Measurements from ENCODE around the gene TRAPPC6A. TPM values are rescaled to one million over a fixed set of nuclear protein-coding genes. Genes with fewer than 3 reads are reported as not detected.

The TRAPPC6A gene
- total and polyA plus RNA-seq, 2 of the 13 experiments (the other 11 are each of a cell fraction or from before 2014, with no cell fraction given): 6.5 to 21.0 TPM

DNA sequence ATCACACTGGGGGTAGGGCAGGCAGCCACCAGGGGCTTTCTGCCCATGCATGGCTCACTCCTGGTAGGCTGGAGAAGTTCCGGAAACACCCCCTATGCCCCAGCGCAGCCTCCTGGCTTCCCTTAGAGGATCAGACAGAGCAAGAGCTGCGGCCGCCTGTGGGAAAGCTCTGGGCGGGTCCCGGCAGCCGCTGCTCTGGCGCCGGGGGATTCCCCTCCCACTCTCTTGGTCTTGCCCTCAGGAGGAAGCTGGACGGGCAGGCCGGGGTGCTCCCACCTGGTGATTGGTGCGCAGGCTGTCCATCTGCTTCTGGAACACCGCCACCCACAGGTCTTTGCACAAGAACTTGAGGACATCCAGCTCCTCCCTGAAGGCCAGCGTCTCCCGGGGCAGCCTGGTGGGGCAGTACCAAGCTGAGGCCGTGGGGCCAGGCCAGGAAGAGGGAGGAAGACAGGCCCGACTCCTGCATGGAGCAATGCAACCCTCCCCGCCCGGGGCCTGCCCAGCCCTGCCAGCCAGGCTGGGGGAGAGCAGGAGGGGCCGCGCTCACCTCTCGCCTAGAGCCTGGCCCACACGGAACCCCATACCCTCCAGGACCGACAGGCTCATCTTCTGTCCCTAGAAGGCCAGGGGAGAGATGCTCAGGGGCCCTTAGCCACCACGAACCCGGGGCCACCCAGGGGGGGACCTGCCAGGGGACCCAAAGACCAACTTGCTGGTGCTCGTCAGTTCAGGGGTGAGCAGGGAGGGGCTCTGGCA is 13.3 kb downstream of the TRAPPC6A start (continued):
- no peak for TF ChIP-seq FIP1L1 (IDR thresholded peaks at IDR 0.05; ENCODE audit: borderline replicate concordance, insufficient read depth, low read depth, low read length)
- no peak for TF ChIP-seq ZNF792 (CRISPR knock-in tag; IDR thresholded peaks at IDR 0.05)
- TF ChIP-seq NR2F6 (IDR thresholded peaks at IDR 0.05): no peak
- 0 out of 2 replicates have a peak, but pooled peaks have one; percentile 11 for TF ChIP-seq NR2F6 (CRISPR knock-in tag; IDR thresholded peaks at IDR 0.05)
- TF ChIP-seq ZSCAN29 (CRISPR knock-in tag; conservative IDR thresholded peaks at IDR 0.05): no peak
- TF ChIP-seq ZNF563 (CRISPR knock-in tag; IDR thresholded peaks at IDR 0.05): no peak
- TF ChIP-seq, protein P1, sequence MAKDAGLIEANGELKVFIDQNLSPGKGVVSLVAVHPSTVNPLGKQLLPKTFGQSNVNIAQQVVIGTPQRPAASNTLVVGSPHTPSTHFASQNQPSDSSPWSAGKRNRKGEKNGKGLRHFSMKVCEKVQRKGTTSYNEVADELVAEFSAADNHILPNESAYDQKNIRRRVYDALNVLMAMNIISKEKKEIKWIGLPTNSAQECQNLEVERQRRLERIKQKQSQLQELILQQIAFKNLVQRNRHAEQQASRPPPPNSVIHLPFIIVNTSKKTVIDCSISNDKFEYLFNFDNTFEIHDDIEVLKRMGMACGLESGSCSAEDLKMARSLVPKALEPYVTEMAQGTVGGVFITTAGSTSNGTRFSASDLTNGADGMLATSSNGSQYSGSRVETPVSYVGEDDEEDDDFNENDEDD (CRISPR knock-in tag; IDR thresholded peaks at IDR 0.05; ENCODE audit: borderline replicate concordance): no peak
- TF ChIP-seq, protein P2, sequence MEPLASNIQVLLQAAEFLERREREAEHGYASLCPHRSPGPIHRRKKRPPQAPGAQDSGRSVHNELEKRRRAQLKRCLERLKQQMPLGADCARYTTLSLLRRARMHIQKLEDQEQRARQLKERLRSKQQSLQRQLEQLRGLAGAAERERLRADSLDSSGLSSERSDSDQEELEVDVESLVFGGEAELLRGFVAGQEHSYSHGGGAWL (CRISPR knock-in tag; IDR thresholded peaks at IDR 0.05): 0 out of 2 replicates have a peak, but pooled peaks have one; percentile 28
- no peak for TF ChIP-seq ZNF430 (CRISPR knock-in tag; IDR thresholded peaks at IDR 0.05)
- TF ChIP-seq, protein P3, sequence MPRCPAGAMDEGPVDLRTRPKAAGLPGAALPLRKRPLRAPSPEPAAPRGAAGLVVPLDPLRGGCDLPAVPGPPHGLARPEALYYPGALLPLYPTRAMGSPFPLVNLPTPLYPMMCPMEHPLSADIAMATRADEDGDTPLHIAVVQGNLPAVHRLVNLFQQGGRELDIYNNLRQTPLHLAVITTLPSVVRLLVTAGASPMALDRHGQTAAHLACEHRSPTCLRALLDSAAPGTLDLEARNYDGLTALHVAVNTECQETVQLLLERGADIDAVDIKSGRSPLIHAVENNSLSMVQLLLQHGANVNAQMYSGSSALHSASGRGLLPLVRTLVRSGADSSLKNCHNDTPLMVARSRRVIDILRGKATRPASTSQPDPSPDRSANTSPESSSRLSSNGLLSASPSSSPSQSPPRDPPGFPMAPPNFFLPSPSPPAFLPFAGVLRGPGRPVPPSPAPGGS (CRISPR knock-in tag; IDR thresholded peaks at IDR 0.05): no peak
- TF ChIP-seq, protein P4, sequence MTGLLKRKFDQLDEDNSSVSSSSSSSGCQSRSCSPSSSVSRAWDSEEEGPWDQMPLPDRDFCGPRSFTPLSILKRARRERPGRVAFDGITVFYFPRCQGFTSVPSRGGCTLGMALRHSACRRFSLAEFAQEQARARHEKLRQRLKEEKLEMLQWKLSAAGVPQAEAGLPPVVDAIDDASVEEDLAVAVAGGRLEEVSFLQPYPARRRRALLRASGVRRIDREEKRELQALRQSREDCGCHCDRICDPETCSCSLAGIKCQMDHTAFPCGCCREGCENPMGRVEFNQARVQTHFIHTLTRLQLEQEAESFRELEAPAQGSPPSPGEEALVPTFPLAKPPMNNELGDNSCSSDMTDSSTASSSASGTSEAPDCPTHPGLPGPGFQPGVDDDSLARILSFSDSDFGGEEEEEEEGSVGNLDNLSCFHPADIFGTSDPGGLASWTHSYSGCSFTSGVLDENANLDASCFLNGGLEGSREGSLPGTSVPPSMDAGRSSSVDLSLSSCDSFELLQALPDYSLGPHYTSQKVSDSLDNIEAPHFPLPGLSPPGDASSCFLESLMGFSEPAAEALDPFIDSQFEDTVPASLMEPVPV (CRISPR knock-in tag; IDR thresholded peaks at IDR 0.05): peak; percentile 18; the same call in 1 of the 2 replicates
- TF ChIP-seq EEA1 (CRISPR knock-in tag; IDR thresholded peaks at IDR 0.05; ENCODE audit: borderline replicate concordance): no peak
- no peak for TF ChIP-seq ZNF543 (CRISPR knock-in tag; IDR thresholded peaks at IDR 0.05)
- no peak for TF ChIP-seq CENPX (CRISPR knock-in tag; IDR thresholded peaks at IDR 0.05)
- TF ChIP-seq ZNF781 (CRISPR knock-in tag; IDR thresholded peaks at IDR 0.05; ENCODE audit: borderline replicate concordance, not compliant biosample characterization): no peak
- no peak for TF ChIP-seq ATF1 (CRISPR knock-in tag; IDR thresholded peaks at IDR 0.05)
- TF ChIP-seq IRF2 (CRISPR knock-in tag; IDR thresholded peaks at IDR 0.05): no peak
- no peak for TF ChIP-seq FOXC1 (CRISPR knock-in tag; IDR thresholded peaks at IDR 0.05; ENCODE audit: borderline replicate concordance)
- no peak for TF ChIP-seq NCOA1 (CRISPR knock-in tag; IDR thresholded peaks at IDR 0.05)
- TF ChIP-seq CC2D1A (CRISPR knock-in tag; IDR thresholded peaks at IDR 0.05): no peak
- no peak for TF ChIP-seq ZFP62 (CRISPR knock-in tag; IDR thresholded peaks at IDR 0.05)
- no peak for TF ChIP-seq ZMYM4 (CRISPR knock-in tag; IDR thresholded peaks at IDR 0.05)
- no peak for TF ChIP-seq ZNF383 (CRISPR knock-in tag; IDR thresholded peaks at IDR 0.05; ENCODE audit: borderline replicate concordance)
- no peak for TF ChIP-seq RXRB (CRISPR knock-in tag; IDR thresholded peaks at IDR 0.05; ENCODE audit: borderline replicate concordance)
- no peak for TF ChIP-seq ZNF619 (CRISPR knock-in tag; IDR thresholded peaks at IDR 0.05)
- no peak for TF ChIP-seq SMC3 (IDR thresholded peaks at IDR 0.05; ENCODE audit: low read length)
- TF ChIP-seq, protein P5, sequence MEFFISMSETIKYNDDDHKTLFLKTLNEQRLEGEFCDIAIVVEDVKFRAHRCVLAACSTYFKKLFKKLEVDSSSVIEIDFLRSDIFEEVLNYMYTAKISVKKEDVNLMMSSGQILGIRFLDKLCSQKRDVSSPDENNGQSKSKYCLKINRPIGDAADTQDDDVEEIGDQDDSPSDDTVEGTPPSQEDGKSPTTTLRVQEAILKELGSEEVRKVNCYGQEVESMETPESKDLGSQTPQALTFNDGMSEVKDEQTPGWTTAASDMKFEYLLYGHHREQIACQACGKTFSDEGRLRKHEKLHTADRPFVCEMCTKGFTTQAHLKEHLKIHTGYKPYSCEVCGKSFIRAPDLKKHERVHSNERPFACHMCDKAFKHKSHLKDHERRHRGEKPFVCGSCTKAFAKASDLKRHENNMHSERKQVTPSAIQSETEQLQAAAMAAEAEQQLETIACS (CRISPR knock-in tag; IDR thresholded peaks at IDR 0.05): no peak

Measured in HepG2 (cell line).